Activated gamma-delta T cell (primary cell): ENCODE results near the gene SLX4.
A peak's percentile ranks its signal among the peaks of the same experiment; 100 is the strongest.
"Not testable (repeated sequence)": the region's sequence is repeated elsewhere in the genome, so short reads cannot be mapped to it uniquely, and the experiment has no call there.

Experiments
- DNase-seq: peaks from one replicate; lab custom pipeline; 2025; lab: John Stamatoyannopoulos, UW
- total RNA-seq, 2 donors: gene quantifications; one replicate each; lab custom pipeline; 2026; lab: John Stamatoyannopoulos, UW

Gene SLX4
- 33.7 to 34.1 reads per million in 2 donors for total RNA-seq

- DNase-seq: peak; percentile 90
Measured at GRCh38 chr16:3611146-3611975, at the start of gene SLX4. TSS of gene SLX4 (minus strand) at chr16:3611606. CDS start at chr16:3608964, 2,642 bp downstream.

GRCh38 chr16:3659251-3659650 lies 47.8 kb upstream of the SLX4 start:
- no peak for DNase-seq

GRCh38 chr16:3656491-3657468 lies 45.4 kb upstream of the SLX4 start:
- no peak for DNase-seq

- not testable (repeated sequence) for DNase-seq
Measured at GRCh38 chr16:3656160-3656490, 44.7 kb upstream of the SLX4 start.

- DNase-seq: no peak
Measured at GRCh38 chr16:3655396-3656159, 44.2 kb upstream of the SLX4 start.

GRCh38 chr16:3655030-3655395 lies 43.6 kb upstream of the SLX4 start:
- DNase-seq: no peak

GRCh38 chr16:3654249-3654991 lies 43.0 kb upstream of the SLX4 start, which contains the start of gene DNASE1:
TSS of gene DNASE1 (plus strand) at chr16:3654691. CDS start at chr16:3655374, 683 bp downstream.
- no peak for DNase-seq

GRCh38 chr16:3652373-3653195 lies 41.2 kb upstream of the SLX4 start:
- DNase-seq: no peak

GRCh38 chr16:3651461-3652372 lies 40.3 kb upstream of the SLX4 start:
- DNase-seq: no peak

- no peak for DNase-seq
Measured at GRCh38 chr16:3650631-3651265, 39.3 kb upstream of the SLX4 start.

- DNase-seq: no peak
Measured at GRCh38 chr16:3646348-3646920, 35.0 kb upstream of the SLX4 start.

GRCh38 chr16:3645504-3646347 lies 34.3 kb upstream of the SLX4 start:
- DNase-seq: no peak

GRCh38 chr16:3645108-3645503 lies 33.7 kb upstream of the SLX4 start:
- no peak for DNase-seq

- no peak for DNase-seq
Measured at GRCh38 chr16:3643095-3643730, 31.8 kb upstream of the SLX4 start.

GRCh38 chr16:3642397-3643094 lies 31.1 kb upstream of the SLX4 start:
- no peak for DNase-seq

GRCh38 chr16:3641801-3642396 lies 30.5 kb upstream of the SLX4 start:
- DNase-seq: no peak
